Neural cell (in vitro differentiated cells): ENCODE results near the gene CCDC33.

ENCODE experiments used
- POLR2AphosphoS5 ChIP-seq: IDR thresholded peaks from 2 replicates; pipeline ENCODE4 v1.6.1; 2012
- TF ChIP-seq, protein P1 (sequence below): IDR thresholded peaks from 2 replicates; pipeline ENCODE4 v1.6.1; 2012; ENCODE audit warnings: borderline replicate concordance
- TF ChIP-seq, protein P2 (sequence below): fragments of 450-650 bp; IDR thresholded peaks from 2 replicates; pipeline ENCODE4 v1.5.1; 2014; ENCODE audit warnings: antibody characterized with exemption, mild to moderate bottlenecking, moderate library complexity; ENCODE audit not compliant: poor library complexity, severe bottlenecking

DNA sequence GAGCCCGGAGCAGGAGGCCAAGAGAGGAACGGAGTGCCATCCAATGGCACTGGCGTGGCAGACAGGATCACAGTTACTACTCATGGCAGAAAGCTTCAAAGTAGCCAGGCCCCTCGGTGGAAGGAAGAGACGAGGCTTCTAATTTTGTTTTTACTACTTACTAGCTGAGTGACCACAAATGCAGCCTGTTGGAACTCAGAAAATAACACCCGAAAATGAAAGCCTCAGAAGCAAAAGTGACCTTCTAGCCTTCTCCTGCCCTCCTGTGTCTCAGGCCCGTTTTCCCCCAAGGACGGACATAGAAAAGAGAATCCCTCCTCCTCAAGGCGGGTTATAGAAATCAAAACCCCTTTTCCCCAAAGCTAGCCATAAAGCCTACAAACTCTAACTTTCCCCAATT, 23.6 kb upstream of the CCDC33 start:
- TF ChIP-seq POLR2AphosphoS5: no peak
- TF ChIP-seq, protein P1, sequence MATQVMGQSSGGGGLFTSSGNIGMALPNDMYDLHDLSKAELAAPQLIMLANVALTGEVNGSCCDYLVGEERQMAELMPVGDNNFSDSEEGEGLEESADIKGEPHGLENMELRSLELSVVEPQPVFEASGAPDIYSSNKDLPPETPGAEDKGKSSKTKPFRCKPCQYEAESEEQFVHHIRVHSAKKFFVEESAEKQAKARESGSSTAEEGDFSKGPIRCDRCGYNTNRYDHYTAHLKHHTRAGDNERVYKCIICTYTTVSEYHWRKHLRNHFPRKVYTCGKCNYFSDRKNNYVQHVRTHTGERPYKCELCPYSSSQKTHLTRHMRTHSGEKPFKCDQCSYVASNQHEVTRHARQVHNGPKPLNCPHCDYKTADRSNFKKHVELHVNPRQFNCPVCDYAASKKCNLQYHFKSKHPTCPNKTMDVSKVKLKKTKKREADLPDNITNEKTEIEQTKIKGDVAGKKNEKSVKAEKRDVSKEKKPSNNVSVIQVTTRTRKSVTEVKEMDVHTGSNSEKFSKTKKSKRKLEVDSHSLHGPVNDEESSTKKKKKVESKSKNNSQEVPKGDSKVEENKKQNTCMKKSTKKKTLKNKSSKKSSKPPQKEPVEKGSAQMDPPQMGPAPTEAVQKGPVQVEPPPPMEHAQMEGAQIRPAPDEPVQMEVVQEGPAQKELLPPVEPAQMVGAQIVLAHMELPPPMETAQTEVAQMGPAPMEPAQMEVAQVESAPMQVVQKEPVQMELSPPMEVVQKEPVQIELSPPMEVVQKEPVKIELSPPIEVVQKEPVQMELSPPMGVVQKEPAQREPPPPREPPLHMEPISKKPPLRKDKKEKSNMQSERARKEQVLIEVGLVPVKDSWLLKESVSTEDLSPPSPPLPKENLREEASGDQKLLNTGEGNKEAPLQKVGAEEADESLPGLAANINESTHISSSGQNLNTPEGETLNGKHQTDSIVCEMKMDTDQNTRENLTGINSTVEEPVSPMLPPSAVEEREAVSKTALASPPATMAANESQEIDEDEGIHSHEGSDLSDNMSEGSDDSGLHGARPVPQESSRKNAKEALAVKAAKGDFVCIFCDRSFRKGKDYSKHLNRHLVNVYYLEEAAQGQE: no peak
- TF ChIP-seq, protein P2, sequence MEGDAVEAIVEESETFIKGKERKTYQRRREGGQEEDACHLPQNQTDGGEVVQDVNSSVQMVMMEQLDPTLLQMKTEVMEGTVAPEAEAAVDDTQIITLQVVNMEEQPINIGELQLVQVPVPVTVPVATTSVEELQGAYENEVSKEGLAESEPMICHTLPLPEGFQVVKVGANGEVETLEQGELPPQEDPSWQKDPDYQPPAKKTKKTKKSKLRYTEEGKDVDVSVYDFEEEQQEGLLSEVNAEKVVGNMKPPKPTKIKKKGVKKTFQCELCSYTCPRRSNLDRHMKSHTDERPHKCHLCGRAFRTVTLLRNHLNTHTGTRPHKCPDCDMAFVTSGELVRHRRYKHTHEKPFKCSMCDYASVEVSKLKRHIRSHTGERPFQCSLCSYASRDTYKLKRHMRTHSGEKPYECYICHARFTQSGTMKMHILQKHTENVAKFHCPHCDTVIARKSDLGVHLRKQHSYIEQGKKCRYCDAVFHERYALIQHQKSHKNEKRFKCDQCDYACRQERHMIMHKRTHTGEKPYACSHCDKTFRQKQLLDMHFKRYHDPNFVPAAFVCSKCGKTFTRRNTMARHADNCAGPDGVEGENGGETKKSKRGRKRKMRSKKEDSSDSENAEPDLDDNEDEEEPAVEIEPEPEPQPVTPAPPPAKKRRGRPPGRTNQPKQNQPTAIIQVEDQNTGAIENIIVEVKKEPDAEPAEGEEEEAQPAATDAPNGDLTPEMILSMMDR: no peak
